Measurements from ENCODE around the gene PSME3IP1. TPM values are rescaled to one million over a fixed set of nuclear protein-coding genes. Genes with fewer than 3 reads are reported as not detected.

Gene PSME3IP1
- total RNA-seq, 1 donor from 2014 or later: 76.1 TPM

Other genes starting within 250 kb of the PSME3IP1 start
- 0.26 TPM for gene CETP, start 224.1 kb downstream of the PSME3IP1 start, total RNA-seq
- gene NLRC5, start 196.5 kb downstream of the PSME3IP1 start, total RNA-seq: 37.2 TPM
- gene CPNE2, start 93.5 kb downstream of the PSME3IP1 start, total RNA-seq: 16.1 TPM
- gene RSPRY1, start 290 bp upstream of the PSME3IP1 start, total RNA-seq: 49.6 TPM
- gene ARL2BP, start 59.2 kb upstream of the PSME3IP1 start, total RNA-seq: 46.4 TPM
- gene PLLP, start 98.6 kb upstream of the PSME3IP1 start, total RNA-seq: 206 TPM
- 1.4 TPM for gene CCL22, start 172.7 kb upstream of the PSME3IP1 start, total RNA-seq
- gene CX3CL1, start 186.5 kb upstream of the PSME3IP1 start, total RNA-seq: 19.7 TPM
- gene CCL17, start 218.7 kb upstream of the PSME3IP1 start, total RNA-seq: not detected